ENCODE data around the gene NR4A1. TPM values are rescaled to one million over a fixed set of nuclear protein-coding genes. Genes with fewer than 3 reads are reported as not detected.

Gene NR4A1
- total and polyA plus RNA-seq, 4 donors: 48.2 to 677 (median 284) TPM

GRCh38 chr12:52035190-52035589 lies 16.1 kb upstream of the NR4A1 start:
- intact Hi-C loops (cut with DNase I): no loop called here
- Histone ChIP-seq H3K27ac (ENCODE audit: low read depth in 1 of 2, low read length in 2 of 2) (no peak overlapping the region), H3K27me3 (ENCODE audit: control insufficient read depth in 1 of 2, insufficient read depth in 2 of 2, low read length in 1 of 2) (no peaks in the 10 kb centered on the region), H3K4me3 (ENCODE audit: low read length in 2 of 2) (no peak overlapping the region), H3K9me3 (ENCODE audit: control insufficient read depth, low read length) (no peaks in the 10 kb centered on the region), H3K4me1 (ENCODE audit: control insufficient read depth in 1 of 2, insufficient read depth in 2 of 2, low read length in 2 of 2) (peaks cover 0 to 4% of the 10 kb centered on the region in 2 donors), H3K36me3 (ENCODE audit: control insufficient read depth in 1 of 2, insufficient read depth in 2 of 2, low read length in 1 of 2) (no peaks in the 10 kb centered on the region)
- WGBS, 2 donors: 65 to 67% methylated on average over 4 of the region's 4 CpGs
- no peak for ATAC-seq (ENCODE audit: low FRiP score)
- no peak for DNase-seq

- H3K36me3 ChIP-seq (ENCODE audit: control insufficient read depth in 1 of 2, insufficient read depth in 2 of 2, low read length in 1 of 2): no peaks in the 10 kb centered on the region
- no peak for ATAC-seq (ENCODE audit: low FRiP score)
- H3K27ac ChIP-seq (ENCODE audit: low read depth in 1 of 2, low read length in 2 of 2): peak overlapping the region; percentile 20 to 30
- H3K9me3 ChIP-seq (ENCODE audit: control insufficient read depth, low read length): no peaks in the 10 kb centered on the region
- 59 to 74% methylated on average over 2 of the region's 2 CpGs for WGBS, 2 donors
- H3K4me3 ChIP-seq (ENCODE audit: low read length in 2 of 2): no peak overlapping the region
- peak in 1 of 2 donors; percentile 49 for DNase-seq
- H3K4me1 ChIP-seq (ENCODE audit: control insufficient read depth in 1 of 2, insufficient read depth in 2 of 2, low read length in 2 of 2): peaks cover 0 to 4% of the 10 kb centered on the region in 2 donors
- intact Hi-C loops (cut with DNase I): no loop called here
- H3K27me3 ChIP-seq (ENCODE audit: control insufficient read depth in 1 of 2, insufficient read depth in 2 of 2, low read length in 1 of 2): no peaks in the 10 kb centered on the region
Observed at GRCh38 chr12:52035926-52036325, 15.3 kb upstream of the NR4A1 start.

GRCh38 chr12:52036587-52037171 lies 14.6 kb upstream of the NR4A1 start:
- Histone ChIP-seq H3K36me3 (ENCODE audit: control insufficient read depth in 1 of 2, insufficient read depth in 2 of 2, low read length in 1 of 2) (no peaks in the 10 kb centered on the region), H3K4me3 (ENCODE audit: low read length in 2 of 2) (peak overlapping the region; percentile 51 to 87), H3K9me3 (ENCODE audit: control insufficient read depth, low read length) (no peaks in the 10 kb centered on the region), H3K27me3 (ENCODE audit: control insufficient read depth in 1 of 2, insufficient read depth in 2 of 2, low read length in 1 of 2) (no peaks in the 10 kb centered on the region), H3K4me1 (ENCODE audit: control insufficient read depth in 1 of 2, insufficient read depth in 2 of 2, low read length in 2 of 2) (peaks cover 0 to 4% of the 10 kb centered on the region in 2 donors), H3K27ac (ENCODE audit: low read depth in 1 of 2, low read length in 2 of 2) (peak overlapping the region in 1 of 2 donors; percentile 74)
- intact Hi-C loops (cut with DNase I): no loop called here
- DNase-seq (peak; percentile 92 to 97), ATAC-seq (ENCODE audit: low FRiP score) (peak; percentile 73)
- WGBS, 2 donors: 6 to 7% methylated on average over 51 to 53 of the region's 53 CpGs

GRCh38 chr12:52037248-52037861 lies 13.9 kb upstream of the NR4A1 start:
- Histone ChIP-seq H3K9me3 (ENCODE audit: control insufficient read depth, low read length) (no peaks in the 10 kb centered on the region), H3K27ac (ENCODE audit: low read depth in 1 of 2, low read length in 2 of 2) (peak overlapping the region; percentile 91 to 99), H3K27me3 (ENCODE audit: control insufficient read depth in 1 of 2, insufficient read depth in 2 of 2, low read length in 1 of 2) (no peaks in the 10 kb centered on the region), H3K36me3 (ENCODE audit: control insufficient read depth in 1 of 2, insufficient read depth in 2 of 2, low read length in 1 of 2) (no peaks in the 10 kb centered on the region), H3K4me3 (ENCODE audit: low read length in 2 of 2) (peak overlapping the region; percentile 51 to 87), H3K4me1 (ENCODE audit: control insufficient read depth in 1 of 2, insufficient read depth in 2 of 2, low read length in 2 of 2) (no peaks in the 10 kb centered on the region)
- ATAC-seq (ENCODE audit: low FRiP score) (peak; percentile 51), DNase-seq (peak; percentile 85 to 92)
- 1% methylated on average over 44 to 59 of the region's 59 CpGs for WGBS, 2 donors
- intact Hi-C loops (cut with DNase I): no loop called here

- WGBS, 2 donors: 38 to 39% methylated on average over 6 of the region's 6 CpGs
- DNase-seq (peak in 1 of 2 donors; percentile 71), ATAC-seq (ENCODE audit: low FRiP score) (no peak)
- intact Hi-C loops (cut with DNase I): no loop called here
- H3K4me1 ChIP-seq (ENCODE audit: control insufficient read depth in 1 of 2, insufficient read depth in 2 of 2, low read length in 2 of 2): no peaks in the 10 kb centered on the region
- H3K9me3 ChIP-seq (ENCODE audit: control insufficient read depth, low read length): no peaks in the 10 kb centered on the region
- no peaks in the 10 kb centered on the region for H3K27me3 ChIP-seq (ENCODE audit: control insufficient read depth in 1 of 2, insufficient read depth in 2 of 2, low read length in 1 of 2)
- peak overlapping the region in 1 of 2 donors; percentile 73 for H3K27ac ChIP-seq (ENCODE audit: low read depth in 1 of 2, low read length in 2 of 2)
- no peaks in the 10 kb centered on the region for H3K36me3 ChIP-seq (ENCODE audit: control insufficient read depth in 1 of 2, insufficient read depth in 2 of 2, low read length in 1 of 2)
- H3K4me3 ChIP-seq (ENCODE audit: low read length in 2 of 2): no peak overlapping the region
Observed at GRCh38 chr12:52038447-52038846, 12.8 kb upstream of the NR4A1 start.

GRCh38 chr12:52041035-52041434 lies 10.2 kb upstream of the NR4A1 start:
- Histone ChIP-seq H3K4me1 (ENCODE audit: control insufficient read depth in 1 of 2, insufficient read depth in 2 of 2, low read length in 2 of 2) (no peaks in the 10 kb centered on the region), H3K4me3 (ENCODE audit: low read length in 2 of 2) (no peak overlapping the region), H3K27ac (ENCODE audit: low read depth in 1 of 2, low read length in 2 of 2) (peak overlapping the region in 1 of 2 donors; percentile 97), H3K9me3 (ENCODE audit: control insufficient read depth, low read length) (no peaks in the 10 kb centered on the region), H3K27me3 (ENCODE audit: control insufficient read depth in 1 of 2, insufficient read depth in 2 of 2, low read length in 1 of 2) (no peaks in the 10 kb centered on the region), H3K36me3 (ENCODE audit: control insufficient read depth in 1 of 2, insufficient read depth in 2 of 2, low read length in 1 of 2) (no peaks in the 10 kb centered on the region)
- no peak for DNase-seq
- intact Hi-C loops (cut with DNase I): no loop called here
- ATAC-seq (ENCODE audit: low FRiP score): no peak
- WGBS, 2 donors: 81% methylated on average over 3 of the region's 3 CpGs

- DNase-seq (peak; percentile 67 to 86), ATAC-seq (ENCODE audit: low FRiP score) (no peak)
- H3K4me1 ChIP-seq (ENCODE audit: control insufficient read depth in 1 of 2, insufficient read depth in 2 of 2, low read length in 2 of 2): no peaks in the 10 kb centered on the region
- no peaks in the 10 kb centered on the region for H3K9me3 ChIP-seq (ENCODE audit: control insufficient read depth, low read length)
- H3K27me3 ChIP-seq (ENCODE audit: control insufficient read depth in 1 of 2, insufficient read depth in 2 of 2, low read length in 1 of 2): no peaks in the 10 kb centered on the region
- WGBS, 2 donors: 46 to 48% methylated on average over 6 of the region's 6 CpGs
- intact Hi-C loops (cut with DNase I): no loop called here
- H3K27ac ChIP-seq (ENCODE audit: low read depth in 1 of 2, low read length in 2 of 2): peak overlapping the region in 1 of 2 donors; percentile 97
- H3K4me3 ChIP-seq (ENCODE audit: low read length in 2 of 2): no peak overlapping the region
- H3K36me3 ChIP-seq (ENCODE audit: control insufficient read depth in 1 of 2, insufficient read depth in 2 of 2, low read length in 1 of 2): no peaks in the 10 kb centered on the region
Observed at GRCh38 chr12:52041695-52042123, 9.5 kb upstream of the NR4A1 start.

GRCh38 chr12:52042706-52043385 lies 8.4 kb upstream of the NR4A1 start:
- intact Hi-C loops (cut with DNase I): no loop called here
- no peaks in the 10 kb centered on the region for H3K4me1 ChIP-seq (ENCODE audit: control insufficient read depth in 1 of 2, insufficient read depth in 2 of 2, low read length in 2 of 2)
- no peak overlapping the region for H3K4me3 ChIP-seq (ENCODE audit: low read length in 2 of 2)
- no peaks in the 10 kb centered on the region for H3K9me3 ChIP-seq (ENCODE audit: control insufficient read depth, low read length)
- H3K36me3 ChIP-seq (ENCODE audit: control insufficient read depth in 1 of 2, insufficient read depth in 2 of 2, low read length in 1 of 2): no peaks in the 10 kb centered on the region
- peak in 1 of 2 donors; percentile 55 for DNase-seq
- H3K27ac ChIP-seq (ENCODE audit: low read depth in 1 of 2, low read length in 2 of 2): peak overlapping the region; percentile 88 to 97
- H3K27me3 ChIP-seq (ENCODE audit: control insufficient read depth in 1 of 2, insufficient read depth in 2 of 2, low read length in 1 of 2): no peaks in the 10 kb centered on the region
- WGBS, 2 donors: 19 to 29% methylated on average over 8 of the region's 8 CpGs
- ATAC-seq (ENCODE audit: low FRiP score): peak; percentile 51
